LNCaP clone FGC (cell line): ENCODE data around the gene SKP1.

ENCODE experiments used
- DNase-seq: peaks from one replicate; pipeline ENCODE4 v3.0.0-alpha.2; 2011; ENCODE audit warnings: low read depth
- H3K4me3 ChIP-seq: 2 replicates; pipeline ENCODE4 v1.5.1; 2011; ENCODE audit warnings: mild to moderate bottlenecking, low read depth, low read length, control low read depth
- TF ChIP-seq, protein P1 (sequence below): IDR thresholded peaks from 2 replicates; pipeline ENCODE4 v1.5.1; 2012; ENCODE audit warnings: mild to moderate bottlenecking; ENCODE audit not compliant: control insufficient read depth, insufficient read depth; ENCODE audit errors: extremely low read depth

The SKP1 gene

DNA sequence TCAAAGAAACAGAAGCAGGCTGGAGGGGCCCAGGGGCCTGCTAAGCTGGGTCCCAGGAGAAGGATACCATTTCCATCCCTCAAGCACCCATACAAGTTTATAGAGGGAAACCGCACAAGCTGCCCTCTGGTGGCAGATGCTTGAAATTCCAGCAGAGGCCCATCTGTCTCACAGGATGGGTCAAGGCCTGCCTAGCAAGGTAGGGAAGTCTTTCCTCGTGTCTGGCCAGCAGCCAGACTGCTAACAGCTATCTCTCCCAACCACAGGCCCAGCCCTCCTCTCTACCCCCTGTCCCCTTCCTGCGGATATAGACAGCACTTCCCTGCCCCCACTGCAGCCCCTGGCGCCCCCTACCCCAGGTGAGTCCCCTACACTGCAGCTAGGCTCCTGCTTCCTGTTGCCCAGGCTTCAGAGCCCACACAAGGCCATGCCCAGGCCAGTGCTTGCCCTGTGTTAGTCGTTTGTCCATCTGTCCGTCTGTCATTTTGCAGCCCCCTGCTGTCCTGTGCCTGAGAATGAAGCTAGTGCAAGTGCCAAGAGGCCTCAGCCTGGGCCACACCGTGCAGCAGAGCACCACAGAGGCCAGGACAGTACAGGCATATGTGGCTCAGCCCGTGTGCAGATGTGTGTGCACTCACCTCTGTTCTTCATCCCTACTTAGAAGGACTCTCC is 36.1 kb downstream of the SKP1 start:
- TF ChIP-seq, protein P1, sequence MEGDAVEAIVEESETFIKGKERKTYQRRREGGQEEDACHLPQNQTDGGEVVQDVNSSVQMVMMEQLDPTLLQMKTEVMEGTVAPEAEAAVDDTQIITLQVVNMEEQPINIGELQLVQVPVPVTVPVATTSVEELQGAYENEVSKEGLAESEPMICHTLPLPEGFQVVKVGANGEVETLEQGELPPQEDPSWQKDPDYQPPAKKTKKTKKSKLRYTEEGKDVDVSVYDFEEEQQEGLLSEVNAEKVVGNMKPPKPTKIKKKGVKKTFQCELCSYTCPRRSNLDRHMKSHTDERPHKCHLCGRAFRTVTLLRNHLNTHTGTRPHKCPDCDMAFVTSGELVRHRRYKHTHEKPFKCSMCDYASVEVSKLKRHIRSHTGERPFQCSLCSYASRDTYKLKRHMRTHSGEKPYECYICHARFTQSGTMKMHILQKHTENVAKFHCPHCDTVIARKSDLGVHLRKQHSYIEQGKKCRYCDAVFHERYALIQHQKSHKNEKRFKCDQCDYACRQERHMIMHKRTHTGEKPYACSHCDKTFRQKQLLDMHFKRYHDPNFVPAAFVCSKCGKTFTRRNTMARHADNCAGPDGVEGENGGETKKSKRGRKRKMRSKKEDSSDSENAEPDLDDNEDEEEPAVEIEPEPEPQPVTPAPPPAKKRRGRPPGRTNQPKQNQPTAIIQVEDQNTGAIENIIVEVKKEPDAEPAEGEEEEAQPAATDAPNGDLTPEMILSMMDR: peak; percentile 82
- H3K4me3 ChIP-seq: no peak overlapping the region
- DNase-seq: peak; percentile 82

DNA sequence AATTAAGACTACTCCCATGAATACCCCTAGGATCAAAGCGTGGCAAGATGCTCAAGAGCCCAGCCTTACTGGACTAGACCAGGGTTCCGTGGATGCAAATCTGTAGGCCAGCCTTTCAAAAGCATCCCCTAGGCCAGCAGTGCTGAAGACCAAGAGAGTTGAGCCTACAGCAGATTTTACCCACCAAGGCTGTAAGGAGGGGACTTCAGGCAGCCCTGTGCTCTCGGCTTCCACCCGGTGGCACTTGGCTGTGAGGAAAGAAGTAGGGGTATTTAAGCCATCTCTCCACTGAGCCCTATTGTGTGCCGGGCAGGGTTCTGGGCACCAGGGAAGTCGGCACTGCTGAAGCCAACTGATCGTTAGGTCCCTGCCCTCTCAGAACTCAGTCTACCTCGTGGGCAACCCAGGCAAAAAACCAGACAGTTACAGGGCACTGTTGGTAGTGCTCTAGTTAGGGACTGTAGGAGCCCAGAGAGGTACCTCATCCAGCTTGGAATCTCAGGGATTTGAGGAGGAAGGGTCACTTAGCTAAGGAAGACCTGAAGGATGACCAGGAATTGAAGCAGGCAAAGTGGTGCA is 36.8 kb downstream of the SKP1 start:
- TF ChIP-seq, protein P1: no peak
- H3K4me3 ChIP-seq: no peak overlapping the region
- no peak for DNase-seq

DNA sequence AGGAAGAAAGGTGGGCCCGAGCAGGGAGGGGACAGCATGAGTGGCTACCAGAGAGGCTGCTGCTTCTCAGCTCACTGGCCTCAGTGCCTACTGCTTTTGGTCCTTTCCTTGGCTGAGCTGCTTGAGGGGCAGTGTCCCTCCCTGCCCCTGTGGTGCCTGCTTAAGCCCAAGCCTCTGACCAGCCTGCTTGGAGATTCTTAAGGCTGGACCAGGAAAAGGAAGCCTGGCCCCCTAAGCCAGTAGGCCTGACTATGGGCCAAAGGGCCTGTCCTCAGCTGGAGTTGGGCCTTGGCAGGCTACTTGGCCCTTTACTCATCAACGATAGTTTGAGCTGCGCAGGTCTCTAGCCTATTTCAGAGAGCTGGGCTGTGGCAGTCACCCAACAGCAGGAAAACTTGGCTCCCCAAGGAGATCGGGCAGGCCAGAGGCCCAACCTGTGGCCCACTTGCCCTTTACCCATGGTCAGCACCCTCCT is 37.3 kb downstream of the SKP1 start:
- no peak for DNase-seq

DNA sequence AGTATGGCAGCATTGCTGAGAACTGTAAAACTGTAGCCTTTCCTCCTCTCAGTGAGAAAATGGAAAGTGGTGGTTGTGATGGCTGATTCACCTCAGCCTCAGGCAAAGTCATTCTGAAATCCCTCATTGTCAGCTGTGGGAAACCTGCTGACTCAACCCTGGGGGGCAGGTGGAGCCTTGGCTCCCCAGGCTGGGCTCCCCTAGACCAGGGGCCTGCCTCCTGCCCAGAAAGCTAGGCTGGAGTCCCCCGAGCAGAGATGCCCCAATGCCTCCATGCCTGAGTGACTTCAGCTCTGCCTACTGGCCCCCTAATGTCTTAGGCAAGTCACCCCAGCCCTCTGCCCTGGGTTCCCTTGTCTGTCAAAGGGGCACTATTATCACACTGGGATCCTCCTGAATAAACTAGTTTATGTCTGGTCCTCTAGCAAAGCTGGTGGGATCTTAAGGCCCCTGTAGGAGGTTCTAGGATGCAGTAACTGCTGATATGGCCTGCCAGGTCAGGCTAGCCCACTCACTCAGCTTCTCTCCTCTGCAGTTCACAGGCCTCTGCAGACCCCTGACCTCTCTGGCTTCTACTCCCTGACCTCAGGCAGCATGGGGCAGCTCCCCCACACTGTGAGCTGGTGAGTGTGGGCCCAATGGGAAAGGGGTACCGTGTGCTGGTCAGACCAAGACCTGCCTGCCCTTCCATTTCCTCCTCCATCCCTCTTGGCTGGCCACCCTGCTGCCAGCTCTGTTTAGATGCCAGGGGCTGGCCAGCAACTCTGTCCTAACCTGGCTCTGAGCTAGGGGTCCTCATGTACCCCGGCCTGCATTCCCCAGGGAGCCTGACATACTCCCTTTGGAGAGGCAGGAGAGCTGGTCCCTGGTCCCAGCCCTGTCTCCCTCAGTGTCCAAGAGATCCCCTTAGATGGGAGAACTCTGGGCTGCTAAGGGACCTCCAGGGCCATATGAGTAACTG is 38.1 kb downstream of the SKP1 start:
- TF ChIP-seq, protein P1: no peak
- DNase-seq: no peak
- H3K4me3 ChIP-seq: no peak overlapping the region

More for the DNA sequence above, 37.3 kb downstream of the SKP1 start:
- no peak overlapping the region for H3K4me3 ChIP-seq
- TF ChIP-seq, protein P1: no peak

DNA sequence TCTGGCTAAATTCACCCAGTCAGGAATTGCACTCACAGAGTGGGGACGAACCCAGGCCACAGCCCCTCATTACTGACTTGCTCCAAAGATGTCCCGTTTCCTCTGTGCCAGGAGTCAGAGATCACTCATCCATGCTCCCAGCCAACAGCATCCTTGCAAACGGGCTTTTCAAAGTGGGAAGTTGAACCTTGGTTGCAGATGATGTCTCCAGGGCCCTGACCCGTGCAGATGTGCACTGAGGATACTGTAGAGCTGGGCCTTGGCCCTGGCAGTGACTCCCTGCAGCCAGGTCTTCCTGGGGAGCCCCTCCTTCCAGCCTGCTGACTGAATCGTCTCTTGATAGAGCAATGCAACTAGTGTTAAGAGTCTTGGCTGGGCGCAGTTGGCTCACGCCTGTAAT is 40.0 kb downstream of the SKP1 start:
- no peak overlapping the region for H3K4me3 ChIP-seq
- no peak for DNase-seq
- TF ChIP-seq, protein P1: no peak

DNA sequence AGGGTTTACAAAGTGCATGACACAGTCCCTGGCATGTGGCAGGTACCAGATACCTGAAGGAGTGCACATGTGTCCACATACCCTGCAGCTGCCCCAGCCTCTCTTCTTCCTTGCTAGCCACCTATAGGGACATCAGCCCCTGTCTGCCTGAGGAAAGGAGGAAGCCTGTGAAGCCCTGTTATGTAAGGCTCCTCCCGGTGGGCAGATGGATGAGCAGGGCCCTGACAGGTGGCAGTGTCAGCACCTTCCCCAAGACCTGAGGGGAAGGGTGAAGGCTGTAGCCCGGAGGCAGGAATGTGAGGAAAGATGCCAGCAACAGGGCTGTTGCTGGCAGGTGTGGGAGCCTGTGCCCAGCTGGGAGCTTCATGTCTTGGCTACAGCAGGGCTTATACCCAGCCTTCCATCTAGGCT is 40.5 kb downstream of the SKP1 start:
- no peak for DNase-seq
- H3K4me3 ChIP-seq: no peak overlapping the region
- TF ChIP-seq, protein P1: no peak
